Adrenal gland (tissue), 12 donors: ENCODE results near the gene DLG2. TPM values are rescaled to one million over a fixed set of nuclear protein-coding genes. Genes with fewer than 3 reads are reported as not detected.
"Not testable (repeated sequence)": the region's sequence is repeated elsewhere in the genome, so short reads cannot be mapped to it uniquely, and the experiment has no call there.

ENCODE experiments used
- DNase-seq, 7 donors: peaks; one replicate each; pipeline ENCODE4 v3.0.0-alpha.2; 2019 to 2020
- H3K27ac ChIP-seq, 5 donors: fragments of 200-600 bp; sonication (generic) in 4 of 5; 1 replicate in 3 of 5; 2 replicates in 2 of 5; pipeline versions ENCODE4 v1.5.1 to v1.8.0; 2016 to 2020; ENCODE audit warnings: mild to moderate bottlenecking in 1 of 5
- H3K27me3 ChIP-seq: fragments of 200-600 bp; 2 replicates; pipeline ENCODE4 v1.8.0; 2021
- H3K36me3 ChIP-seq, 2 donors: fragments of 200-600 bp; replicated peaks in 1 of 2; 1 replicate in 1 of 2; 2 replicates in 1 of 2; pipeline versions ENCODE4 v1.5.1 to v1.8.0; 2018 to 2022
- H3K4me1 ChIP-seq, 2 donors: fragments of 200-600 bp; replicated peaks in 1 of 2; 1 replicate in 1 of 2; 2 replicates in 1 of 2; pipeline versions ENCODE4 v1.5.1 to v1.8.0; 2018 to 2021
- H3K4me3 ChIP-seq, 4 donors: fragments of 200-600 bp; sonication (generic) in 3 of 4; one replicate each; pipeline ENCODE4 v1.5.1; 2016 to 2018
- H3K9me3 ChIP-seq, 3 donors: fragments of 200-600 bp; sonication (generic) in 1 of 3; replicated peaks in 1 of 3; 1 replicate in 2 of 3; 2 replicates in 1 of 3; pipeline versions ENCODE4 v1.5.1 to v1.8.0; 2016 to 2021
- CTCF ChIP-seq, 6 experiments: fragments of 450-650 bp in 4 of 6; fragments of 200-600 bp in 2 of 6; sonication (generic) in 1 of 6; IDR thresholded peaks; 1 replicate in 5 of 6; 2 replicates in 1 of 6; pipeline versions ENCODE4 v1.5.1 to v1.8.0; 2016 to 2021; ENCODE audit warnings: antibody characterized with exemption in 6 of 6, mild to moderate bottlenecking in 2 of 6, moderate library complexity in 1 of 6
- POLR2A ChIP-seq, 2 donors: fragments of 450-650 bp; IDR thresholded peaks; one replicate each; pipeline ENCODE4 v1.6.1; 2017; ENCODE audit warnings: antibody characterized with exemption in 2 of 2, mild to moderate bottlenecking in 2 of 2, moderate library complexity in 1 of 2
- WGBS, 4 donors: extraction: QIAGEN DNeasy Blood & Tissue Kit in 2 of 4; methylation state at CpG; one replicate each; pipeline versions ENCODE4 v1.1.5 to v1.1.7; 2013 to 2017; 5-methylcytosine and 5-hydroxymethylcytosine counted together
- intact Hi-C, 2 donors: fragments of 100-400 bp; cut with DNase I; formaldehyde crosslinking; loops; one replicate each; pipeline versions ENCODE4 v1.14.1 to v1.15.0; 2022 to 2023
- polyA plus RNA-seq, 3 donors: library from polyadenylated mRNA; stranded (reverse); fragments of 200-250 nt in 2 of 3; fragments of 350-450 nt in 1 of 3; fragmentation: Illumina TruSeq in 1 of 3; extraction: RNeasy Lipid Tissue Mini Kit (QIAGEN cat#74804) in 1 of 3; gene quantifications; one replicate each; pipeline ENCODE4 v1.2.3, GENCODE V29; 2013 to 2014
- total RNA-seq, 9 donors: library from RNA; depleted of rRNA in 4 of 9; stranded (reverse); fragments of >200 nt in 4 of 9; fragments of 120-200 nt in 1 of 9; fragmentation: NEBNext Ultra II Directional in 1 of 9; extraction: Animal tissue kit (Norgen Biotek cat#: 25700) in 1 of 9; gene quantifications; one replicate each; pipeline versions ENCODE4 v1.1.0 to v1.2.4, GENCODE V29; 2013 to 2023
- donor health status: healthy with polysubstance abuse.
- donor health status: Bipolar disorder and iron deficiency.
- donor health status: DM: yes; HTN: yes; CAD: no.
- donor health status: DM: no; HTN: no; CAD: no.
- donor health status: DM: no; HTN: no; CAD: no.
- donor health status: DM: yes; HTN: yes; CAD: no.

DLG2 gene
- total and polyA plus RNA-seq, 12 donors = 8.3 to 101 (median 37.5) TPM

- Histone ChIP-seq H3K27me3 (no peaks in the 10 kb centered on the region), H3K4me1 (no peaks in the 10 kb centered on the region), H3K4me3 (no peak overlapping the region), H3K27ac (no peak overlapping the region), H3K36me3 (no peaks in the 10 kb centered on the region), H3K9me3 (no peaks in the 10 kb centered on the region)
- TF ChIP-seq POLR2A (IDR thresholded peaks at IDR 0.05) (no peak), CTCF (IDR thresholded peaks at IDR 0.05) (no peak)
- 76 to 97% (median 91%) methylated on average over 1 of the region's 1 CpG for WGBS, 4 donors
- no peak for DNase-seq
- intact Hi-C loops = no loop called here
Measured at GRCh38 chr11:85123752-85124231, 503.4 kb downstream of the DLG2 start.

DNA sequence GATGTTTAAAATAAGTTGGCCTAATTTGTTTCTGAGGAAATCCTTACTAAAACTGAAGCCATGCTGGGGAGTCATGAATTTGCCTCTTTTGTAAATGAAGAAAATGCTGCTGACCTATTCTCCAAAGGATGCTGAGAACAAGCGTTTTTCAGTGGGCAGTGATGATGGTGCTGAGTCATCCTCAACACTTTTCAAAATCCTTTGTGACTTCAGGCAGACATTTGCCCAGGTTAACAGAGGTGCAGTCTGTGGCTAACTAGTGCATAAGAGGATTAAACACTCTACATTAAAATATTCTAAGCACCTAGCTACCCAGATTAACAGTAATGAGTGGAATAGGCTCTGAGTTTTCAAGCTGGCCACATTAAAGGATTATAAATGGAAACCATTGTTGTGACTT lies 509.0 kb downstream of the DLG2 start:
- no peak overlapping the region for H3K27ac ChIP-seq
- no peaks in the 10 kb centered on the region for H3K27me3 ChIP-seq
- no peaks in the 10 kb centered on the region for H3K4me1 ChIP-seq
- no peak overlapping the region for H3K4me3 ChIP-seq
- intact Hi-C loops = no loop called here
- WGBS, 4 donors = 52 to 75% (median 58%) methylated on average over 1 of the region's 1 CpG
- no peaks in the 10 kb centered on the region for H3K9me3 ChIP-seq
- no peak for DNase-seq
- TF ChIP-seq CTCF (IDR thresholded peaks at IDR 0.05) (no peak), POLR2A (IDR thresholded peaks at IDR 0.05) (no peak)
- no peaks in the 10 kb centered on the region for H3K36me3 ChIP-seq

- H3K27ac ChIP-seq = no peak overlapping the region
- no peak for DNase-seq
- no peaks in the 10 kb centered on the region for H3K4me1 ChIP-seq
- no peaks in the 10 kb centered on the region for H3K36me3 ChIP-seq
- 66 to 88% (median 77%) methylated on average over 2 of the region's 2 CpGs for WGBS, 4 donors
- H3K4me3 ChIP-seq = no peak overlapping the region
- no peaks in the 10 kb centered on the region for H3K9me3 ChIP-seq
- intact Hi-C loops = no loop called here
- no peak for TF ChIP-seq CTCF (IDR thresholded peaks at IDR 0.05)
- TF ChIP-seq POLR2A (IDR thresholded peaks at IDR 0.05) = no peak
- H3K27me3 ChIP-seq = no peaks in the 10 kb centered on the region
Measured at GRCh38 chr11:85115798-85116197, 511.3 kb downstream of the DLG2 start.

DNA sequence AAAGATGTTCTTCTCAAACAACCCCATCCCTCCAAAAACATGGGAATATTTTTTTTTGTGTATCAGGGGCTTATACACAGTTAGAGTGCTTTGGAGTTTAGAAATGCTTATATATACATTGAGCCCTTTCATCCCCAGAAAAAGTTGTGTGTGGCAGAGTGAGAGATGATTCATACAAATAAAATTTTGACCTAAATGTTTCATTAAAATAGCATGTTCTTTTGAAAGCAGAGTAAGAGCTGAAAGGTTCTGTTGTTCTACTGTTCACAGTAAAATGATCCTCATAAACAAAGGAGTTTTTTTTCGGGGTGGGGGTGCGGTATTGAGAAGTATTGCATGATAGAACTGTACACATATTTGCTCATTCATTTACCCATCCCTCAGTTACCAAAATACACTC lies 512.4 kb downstream of the DLG2 start:
- intact Hi-C loops = no loop called here
- Histone ChIP-seq H3K9me3 (no peaks in the 10 kb centered on the region), H3K4me1 (no peaks in the 10 kb centered on the region), H3K4me3 (no peak overlapping the region), H3K27ac (no peak overlapping the region), H3K27me3 (no peaks in the 10 kb centered on the region), H3K36me3 (no peaks in the 10 kb centered on the region)
- 75 to 81% (median 79%) methylated on average over 2 of the region's 2 CpGs for WGBS, 4 donors
- TF ChIP-seq CTCF (IDR thresholded peaks at IDR 0.05) = no peak
- TF ChIP-seq POLR2A (IDR thresholded peaks at IDR 0.05) = no peak
- DNase-seq = no peak

DNA sequence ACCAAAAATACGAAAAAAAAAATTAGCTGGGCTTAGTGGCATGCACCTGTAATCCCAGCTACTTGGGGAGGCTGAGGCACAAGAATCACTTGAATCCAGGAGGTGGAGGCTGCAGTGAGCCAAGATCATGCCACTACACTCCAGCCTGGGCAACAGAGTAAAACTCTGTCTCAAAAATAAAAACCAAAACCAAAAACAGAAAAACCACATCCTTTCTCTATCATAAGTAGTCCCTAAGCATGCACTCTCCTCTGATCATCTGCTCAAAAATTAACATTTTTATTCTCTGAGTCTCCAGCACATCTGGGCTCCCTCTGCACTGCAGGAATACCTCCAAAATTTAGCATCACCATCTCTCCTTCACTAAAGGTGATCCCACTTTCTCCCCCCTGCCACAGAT lies 516.9 kb downstream of the DLG2 start:
- H3K4me1 ChIP-seq, DNase-seq, H3K9me3 ChIP-seq, H3K27ac ChIP-seq, H3K27me3 ChIP-seq, H3K36me3 ChIP-seq, H3K4me3 ChIP-seq, intact Hi-C loops: not testable (repeated sequence)
- 70 to 96% (median 85%) methylated on average over 1 of the region's 1 CpG for WGBS, 4 donors
